ENCODE results near the gene PNMT. TPM values are rescaled to one million over a fixed set of nuclear protein-coding genes. Genes with fewer than 3 reads are reported as not detected.

PNMT gene
- total and polyA plus RNA-seq, 7 donors: 5.9 to 15.3 (median 8.6) TPM

DNA sequence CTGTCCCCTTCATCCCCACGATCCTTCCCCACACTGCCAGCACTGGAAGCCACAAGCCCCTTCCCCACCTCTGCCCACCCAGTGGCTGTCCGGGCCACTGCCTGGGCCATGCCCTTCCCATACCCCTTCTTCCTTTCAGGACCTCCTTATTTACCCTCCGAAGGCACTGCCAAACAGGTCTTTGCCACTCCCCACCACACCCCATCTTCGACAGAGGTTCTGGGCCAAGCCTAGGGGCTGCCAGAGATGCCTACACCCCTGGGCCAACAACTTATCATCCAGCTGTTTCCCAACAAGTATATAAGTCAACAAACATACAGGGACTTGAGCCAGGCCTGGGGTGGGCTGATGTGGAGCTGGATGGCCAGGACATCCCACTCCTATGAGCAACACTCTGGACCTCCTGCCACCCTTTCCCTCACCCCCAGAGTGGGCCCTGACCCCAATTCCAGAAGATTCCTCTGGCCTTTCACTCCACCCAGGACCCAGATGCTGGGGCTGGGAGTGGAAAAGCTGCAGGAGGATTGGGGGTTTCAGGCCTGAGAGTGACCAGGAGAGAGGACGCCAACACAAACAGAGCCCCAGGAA lies 43.0 kb upstream of the PNMT start:
- peaks cover 0 to 59% (median 11%) of the 10 kb centered on the region in 3 donors for H3K27me3 ChIP-seq (ENCODE audit: insufficient read depth in 3 of 3, low read length in 2 of 3)
- no peak for ATAC-seq
- WGBS, 3 donors: 50 to 57% (median 51%) methylated on average over 5 of the region's 5 CpGs
- H3K9me3 ChIP-seq: no peaks in the 10 kb centered on the region
- H3K4me1 ChIP-seq: peaks cover 5% of the 10 kb centered on the region
- no peak overlapping the region for H3K4me3 ChIP-seq
- TF ChIP-seq, protein P1, sequence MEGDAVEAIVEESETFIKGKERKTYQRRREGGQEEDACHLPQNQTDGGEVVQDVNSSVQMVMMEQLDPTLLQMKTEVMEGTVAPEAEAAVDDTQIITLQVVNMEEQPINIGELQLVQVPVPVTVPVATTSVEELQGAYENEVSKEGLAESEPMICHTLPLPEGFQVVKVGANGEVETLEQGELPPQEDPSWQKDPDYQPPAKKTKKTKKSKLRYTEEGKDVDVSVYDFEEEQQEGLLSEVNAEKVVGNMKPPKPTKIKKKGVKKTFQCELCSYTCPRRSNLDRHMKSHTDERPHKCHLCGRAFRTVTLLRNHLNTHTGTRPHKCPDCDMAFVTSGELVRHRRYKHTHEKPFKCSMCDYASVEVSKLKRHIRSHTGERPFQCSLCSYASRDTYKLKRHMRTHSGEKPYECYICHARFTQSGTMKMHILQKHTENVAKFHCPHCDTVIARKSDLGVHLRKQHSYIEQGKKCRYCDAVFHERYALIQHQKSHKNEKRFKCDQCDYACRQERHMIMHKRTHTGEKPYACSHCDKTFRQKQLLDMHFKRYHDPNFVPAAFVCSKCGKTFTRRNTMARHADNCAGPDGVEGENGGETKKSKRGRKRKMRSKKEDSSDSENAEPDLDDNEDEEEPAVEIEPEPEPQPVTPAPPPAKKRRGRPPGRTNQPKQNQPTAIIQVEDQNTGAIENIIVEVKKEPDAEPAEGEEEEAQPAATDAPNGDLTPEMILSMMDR (IDR thresholded peaks at IDR 0.05): no peak
- no peak for DNase-seq
- no peaks in the 10 kb centered on the region for H3K36me3 ChIP-seq (ENCODE audit: insufficient read depth in 1 of 2, low read depth in 1 of 2)
- no peak overlapping the region for H3K27ac ChIP-seq
- intact Hi-C loops (cut with DNase I): loop anchor here in 1 of 2 donors (10.0 kb wide), 1 partner anchor 240 kb away; the partner anchor contains the start of genes IKZF3 and ZPBP2

DNA sequence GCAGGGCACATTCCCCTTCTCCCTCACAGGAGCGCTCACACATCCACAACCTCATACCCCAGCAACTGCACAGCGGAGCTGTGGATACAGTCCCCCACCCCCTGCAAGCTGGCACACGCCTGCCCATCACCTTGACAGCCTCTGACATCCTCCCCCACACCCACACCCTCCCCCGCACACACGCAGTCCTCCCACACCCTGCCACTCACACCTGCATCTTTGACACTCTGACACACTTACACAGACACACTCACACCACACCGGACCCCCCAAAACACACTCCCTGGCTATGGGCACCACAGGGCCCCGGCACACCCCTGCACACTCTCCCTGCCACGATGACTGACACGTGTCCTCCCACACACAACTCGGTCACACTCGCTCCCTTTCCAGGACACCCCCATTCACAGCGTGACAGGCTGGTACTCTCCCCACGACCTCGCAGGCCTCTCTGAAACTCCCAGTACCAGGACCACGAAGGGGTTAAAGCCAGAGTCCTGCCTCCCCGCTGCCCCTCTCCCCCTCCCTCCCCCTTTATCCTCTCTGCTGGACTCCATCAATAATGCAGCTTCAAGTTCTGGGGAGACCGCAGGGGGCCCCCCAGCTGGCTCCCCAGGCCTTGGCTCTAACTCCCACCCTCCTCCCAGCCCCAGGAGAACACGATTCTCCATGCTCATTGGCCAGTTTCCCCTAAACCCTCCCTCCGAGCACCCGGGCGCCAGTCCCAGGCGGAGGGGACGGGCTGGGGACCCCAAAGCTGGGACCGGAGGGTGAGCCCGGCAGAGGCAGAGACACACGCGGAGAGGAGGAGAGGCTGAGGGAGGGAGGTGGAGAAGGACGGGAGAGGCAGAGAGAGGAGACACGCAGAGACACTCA lies 41.8 kb upstream of the PNMT start, which contains the start of gene PPP1R1B:
Gene PPP1R1B (plus strand): TSS at position 782 of the 876 bp plus-strand sequence. CDS start 441 bp downstream, outside the sequence.
- Histone ChIP-seq H3K27ac (no peak within 1 kb of the TSS), H3K36me3 (ENCODE audit: insufficient read depth in 1 of 2, low read depth in 1 of 2) (no peaks in the 10 kb centered on the region), H3K27me3 (ENCODE audit: insufficient read depth in 3 of 3, low read length in 2 of 3) (peaks cover 0 to 54% (median 11%) of the 10 kb centered on the region in 3 donors), H3K4me1 (peaks cover 5% of the 10 kb centered on the region), H3K4me3 (peak within 1 kb of the TSS; percentile 51), H3K9me3 (no peaks in the 10 kb centered on the region)
- TF ChIP-seq, protein P1 (IDR thresholded peaks at IDR 0.05): no peak
- DNase-seq (no peak), ATAC-seq (no peak)
- WGBS, 3 donors: 18 to 23% (median 21%) methylated on average over 28 to 29 of the region's 29 CpGs
- intact Hi-C loops (cut with DNase I): loop anchor here in 1 of 2 donors (10.0 kb wide), 1 partner anchor 238 kb away; the partner anchor contains the start of genes IKZF3 and ZPBP2

DNA sequence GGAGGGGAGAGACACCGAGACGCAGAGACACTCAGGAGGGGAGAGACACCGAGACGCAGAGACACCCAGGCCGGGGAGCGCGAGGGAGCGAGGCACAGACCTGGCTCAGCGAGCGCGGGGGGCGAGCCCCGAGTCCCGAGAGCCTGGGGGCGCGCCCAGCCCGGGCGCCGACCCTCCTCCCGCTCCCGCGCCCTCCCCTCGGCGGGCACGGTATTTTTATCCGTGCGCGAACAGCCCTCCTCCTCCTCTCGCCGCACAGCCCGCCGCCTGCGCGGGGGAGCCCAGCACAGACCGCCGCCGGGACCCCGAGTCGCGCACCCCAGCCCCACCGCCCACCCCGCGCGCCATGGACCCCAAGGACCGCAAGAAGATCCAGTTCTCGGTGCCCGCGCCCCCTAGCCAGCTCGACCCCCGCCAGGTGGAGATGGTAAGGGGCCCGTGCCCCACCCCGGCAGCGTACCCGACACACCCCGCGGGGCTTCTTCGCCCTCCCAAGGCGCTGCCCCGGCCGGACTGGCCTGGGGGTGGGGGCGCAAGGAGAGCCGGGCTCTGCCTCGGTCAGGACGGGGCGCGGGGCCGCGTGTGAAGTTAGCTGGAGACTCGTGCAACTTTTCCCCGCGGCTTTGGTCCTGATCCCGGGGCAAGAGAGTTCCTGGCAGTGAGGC lies 41.1 kb upstream of the PNMT start:
- DNase-seq (no peak), ATAC-seq (no peak)
- 2 to 5% (median 5%) methylated on average over 30 to 72 of the region's 72 CpGs for WGBS, 3 donors
- H3K27ac ChIP-seq: no peak overlapping the region
- no peaks in the 10 kb centered on the region for H3K9me3 ChIP-seq
- H3K36me3 ChIP-seq (ENCODE audit: insufficient read depth in 1 of 2, low read depth in 1 of 2): no peaks in the 10 kb centered on the region
- intact Hi-C loops (cut with DNase I): loop anchor here in 1 of 2 donors (10.0 kb wide), 1 partner anchor 238 kb away; the partner anchor contains the start of genes IKZF3 and ZPBP2
- peak overlapping the region; percentile 51 for H3K4me3 ChIP-seq
- peaks cover 5% of the 10 kb centered on the region for H3K4me1 ChIP-seq
- H3K27me3 ChIP-seq (ENCODE audit: insufficient read depth in 3 of 3, low read length in 2 of 3): peaks cover 0 to 52% (median 11%) of the 10 kb centered on the region in 3 donors
- TF ChIP-seq, protein P1 (IDR thresholded peaks at IDR 0.05): no peak

DNA sequence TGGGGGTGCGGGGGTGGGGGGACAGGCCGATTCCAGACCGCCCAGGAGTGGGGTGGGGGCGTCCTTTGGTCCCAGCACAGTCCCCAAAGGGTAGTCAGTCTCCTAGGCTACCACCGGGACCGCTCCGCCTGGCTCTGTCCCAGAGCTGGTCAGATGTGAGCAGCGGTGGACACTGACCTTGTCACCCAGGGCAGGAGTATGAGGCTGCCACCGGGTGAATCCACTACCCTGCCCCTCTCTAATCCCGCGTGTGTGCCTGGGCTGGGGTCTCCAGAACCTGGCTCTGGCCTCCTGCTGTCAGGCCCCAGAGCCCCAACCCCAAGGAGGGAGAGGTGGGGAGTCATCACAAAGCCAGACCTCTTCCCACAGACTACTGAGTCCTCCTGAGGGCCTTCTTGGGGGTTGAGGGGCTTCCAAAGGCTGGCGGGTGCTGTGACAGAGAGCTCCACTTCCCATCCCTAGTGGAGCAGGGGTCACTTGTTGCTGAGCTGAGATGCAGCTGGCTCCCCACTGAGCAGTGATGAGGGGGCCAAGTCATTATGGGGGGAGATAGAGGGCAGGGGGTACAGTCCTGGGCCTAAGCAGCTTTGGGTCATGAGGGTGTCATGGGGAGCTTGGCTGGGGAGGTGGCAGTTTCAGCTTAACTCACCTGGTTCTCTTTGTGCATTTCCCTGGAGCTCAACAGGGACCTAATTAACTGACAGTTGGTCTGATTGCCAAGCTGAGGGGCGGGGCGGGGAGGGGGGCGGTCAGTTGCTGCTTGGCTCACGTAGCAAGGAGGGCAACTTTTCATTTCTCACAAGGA lies 40.3 kb upstream of the PNMT start:
- Histone ChIP-seq H3K4me3 (no peak overlapping the region), H3K9me3 (no peaks in the 10 kb centered on the region), H3K27me3 (ENCODE audit: insufficient read depth in 3 of 3, low read length in 2 of 3) (peaks cover 0 to 52% (median 13%) of the 10 kb centered on the region in 3 donors), H3K4me1 (peaks cover 5% of the 10 kb centered on the region), H3K36me3 (ENCODE audit: insufficient read depth in 1 of 2, low read depth in 1 of 2) (no peaks in the 10 kb centered on the region), H3K27ac (no peak overlapping the region)
- DNase-seq (no peak), ATAC-seq (no peak)
- intact Hi-C loops (cut with DNase I): loop anchor here in 1 of 2 donors (10.0 kb wide), 1 partner anchor 237 kb away; the partner anchor contains the start of genes IKZF3 and ZPBP2
- 50 to 53% (median 51%) methylated on average over 15 to 16 of the region's 16 CpGs for WGBS, 3 donors
- TF ChIP-seq, protein P1 (IDR thresholded peaks at IDR 0.05): no peak
